ENCODE results near the gene RPS27.

DNA sequence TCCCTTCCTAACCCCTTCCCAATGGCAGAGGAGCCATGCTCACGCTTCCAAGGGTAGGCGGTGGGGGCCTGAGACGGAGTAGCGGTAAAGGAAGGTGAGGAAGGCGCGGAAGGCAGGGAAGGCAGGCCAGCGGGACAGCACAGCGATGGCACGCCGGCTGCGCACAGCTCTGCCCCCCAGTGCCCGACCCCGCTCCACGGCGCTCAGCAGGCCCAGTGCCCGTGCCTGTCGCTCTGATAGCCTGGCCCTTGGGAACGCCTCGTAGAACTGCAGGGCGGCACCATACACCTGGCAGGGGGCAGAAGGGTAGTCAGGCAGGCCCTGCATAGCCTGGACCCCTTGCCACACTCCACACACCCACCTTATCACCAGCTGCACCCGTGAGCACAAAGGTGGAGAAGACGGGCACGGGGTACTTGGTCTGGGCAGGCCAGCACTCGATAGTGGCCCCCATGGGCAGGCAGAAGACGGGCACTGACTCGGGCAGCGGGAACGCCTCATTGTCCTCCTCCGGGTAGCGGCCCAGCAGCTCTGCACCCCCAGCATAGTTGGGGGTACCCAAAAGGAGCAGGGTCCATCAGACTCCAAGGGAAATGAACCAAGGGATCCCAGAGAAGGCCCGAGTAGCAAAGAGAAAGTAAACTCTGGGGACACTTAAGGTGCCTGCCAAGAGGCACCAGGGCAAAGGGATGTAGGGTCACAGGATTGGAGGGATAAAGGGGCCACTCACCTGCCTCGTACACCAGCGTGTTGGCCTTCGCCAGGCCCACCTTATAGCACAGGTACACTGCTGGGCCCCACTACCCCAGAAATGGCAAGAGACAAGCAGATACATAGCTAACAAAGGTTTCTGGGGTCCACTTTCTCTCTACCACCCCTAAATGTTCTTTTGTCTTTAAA lies 48.5 kb upstream of the RPS27 start:
- TF ChIP-seq, protein P1, sequence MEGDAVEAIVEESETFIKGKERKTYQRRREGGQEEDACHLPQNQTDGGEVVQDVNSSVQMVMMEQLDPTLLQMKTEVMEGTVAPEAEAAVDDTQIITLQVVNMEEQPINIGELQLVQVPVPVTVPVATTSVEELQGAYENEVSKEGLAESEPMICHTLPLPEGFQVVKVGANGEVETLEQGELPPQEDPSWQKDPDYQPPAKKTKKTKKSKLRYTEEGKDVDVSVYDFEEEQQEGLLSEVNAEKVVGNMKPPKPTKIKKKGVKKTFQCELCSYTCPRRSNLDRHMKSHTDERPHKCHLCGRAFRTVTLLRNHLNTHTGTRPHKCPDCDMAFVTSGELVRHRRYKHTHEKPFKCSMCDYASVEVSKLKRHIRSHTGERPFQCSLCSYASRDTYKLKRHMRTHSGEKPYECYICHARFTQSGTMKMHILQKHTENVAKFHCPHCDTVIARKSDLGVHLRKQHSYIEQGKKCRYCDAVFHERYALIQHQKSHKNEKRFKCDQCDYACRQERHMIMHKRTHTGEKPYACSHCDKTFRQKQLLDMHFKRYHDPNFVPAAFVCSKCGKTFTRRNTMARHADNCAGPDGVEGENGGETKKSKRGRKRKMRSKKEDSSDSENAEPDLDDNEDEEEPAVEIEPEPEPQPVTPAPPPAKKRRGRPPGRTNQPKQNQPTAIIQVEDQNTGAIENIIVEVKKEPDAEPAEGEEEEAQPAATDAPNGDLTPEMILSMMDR (IDR thresholded peaks at IDR 0.05), result no peak
- TF ChIP-seq EZH2 (IDR thresholded peaks at IDR 0.05) (no peak), EZH2phosphoT487 (IDR thresholded peaks at IDR 0.05) (no peak)

All from neural progenitor cell (in vitro differentiated cells).